IMR-90 (cell line): Measurements from ENCODE around the gene RPUSD1. TPM values are rescaled to one million over a fixed set of nuclear protein-coding genes. Genes with fewer than 3 reads are reported as not detected.

Experiments used
- ATAC-seq: fragments of 200-7000 bp; cut with Tn5 transposase; 2 replicates; pipeline ENCODE4 v1.9.1; 2020; ENCODE audit warnings: low read depth, mild to moderate bottlenecking, moderate library complexity
- BruUV-seq: library from RNA; stranded (reverse); fragments of 400-500 nt; replicated peaks from 2 replicates; lab custom pipeline; 2021; lab: Mats Ljungman, UMichigan
- CTCF ChIA-PET: fragments of 300-600 bp; formaldehyde crosslinking; extraction: SDS; loops from one replicate; lab custom pipeline; 2021; ENCODE audit warnings: antibody characterized with exemption; lab: Yijun Ruan, JAX
- POLR2A ChIA-PET: fragments of 300-600 bp; sonication (Branson Sonifier 250); formaldehyde crosslinking; loops from one replicate; lab custom pipeline; 2022; ENCODE audit warnings: antibody characterized with exemption; ENCODE audit not compliant: unreplicated experiment; lab: Charles Lee
- DNase-seq: peaks from one replicate; pipeline ENCODE4 v3.0.0; 2013
- H2AFZ ChIP-seq: replicated peaks from 2 replicates; pipeline ENCODE3; 2013; ENCODE audit warnings: low read length, mild to moderate bottlenecking; ENCODE audit not compliant: poor library complexity
- H2AK5ac ChIP-seq: 2 replicates; pipeline ENCODE4 v1.6.1; 2013; ENCODE audit warnings: low read depth, low read length, inconsistent platforms
- H2AK9ac ChIP-seq: replicated peaks from 2 replicates; pipeline ENCODE3; 2013; ENCODE audit warnings: mild to moderate bottlenecking, low read depth, low read length, moderate library complexity; ENCODE audit not compliant: poor library complexity
- H2BK120ac ChIP-seq: 2 replicates; pipeline ENCODE4 v1.6.1; 2013; ENCODE audit warnings: low read depth, low read length, inconsistent platforms
- H2BK15ac ChIP-seq: 3 replicates; pipeline ENCODE4 v1.6.1; 2013; ENCODE audit warnings: low read depth, low read length, inconsistent platforms
- H2BK20ac ChIP-seq: 2 replicates; pipeline ENCODE4 v1.6.1; 2013; ENCODE audit warnings: low read depth, mild to moderate bottlenecking, inconsistent platforms, low read length, moderate library complexity
- H2BK5ac ChIP-seq: 2 replicates; pipeline ENCODE4 v1.6.1; 2013; ENCODE audit warnings: mild to moderate bottlenecking, low read depth, low read length, inconsistent platforms; ENCODE audit not compliant: poor library complexity, severe bottlenecking
- H3K14ac ChIP-seq: replicated peaks from 2 replicates; pipeline ENCODE4 v1.6.1; 2013; ENCODE audit warnings: low read depth, low read length, inconsistent platforms
- H3K18ac ChIP-seq: 2 replicates; pipeline ENCODE4 v1.6.1; 2013; ENCODE audit warnings: low read depth, low read length, control low read depth
- H3K23ac ChIP-seq: 2 replicates; pipeline ENCODE4 v1.6.1; 2013; ENCODE audit warnings: low read depth, low read length, inconsistent platforms
- H3K27ac ChIP-seq: 2 replicates; pipeline ENCODE4 v1.5.1; 2013; ENCODE audit warnings: mild to moderate bottlenecking, control low read depth, low read length; ENCODE audit not compliant: insufficient read depth
- H3K27me3 ChIP-seq: 2 replicates; pipeline ENCODE4 v1.6.1; 2013; ENCODE audit warnings: low read length; ENCODE audit not compliant: control insufficient read depth, insufficient read depth
- H3K36me3 ChIP-seq: 2 replicates; pipeline ENCODE4 v1.6.1; 2013; ENCODE audit warnings: low read length, mixed read lengths; ENCODE audit not compliant: control insufficient read depth, insufficient read depth
- H3K4ac ChIP-seq: 2 replicates; pipeline ENCODE4 v1.6.1; 2013; ENCODE audit warnings: low read depth, low read length, inconsistent platforms
- H3K4me1 ChIP-seq: 2 replicates; pipeline ENCODE4 v1.6.1; 2013; ENCODE audit warnings: low read length, mixed read lengths; ENCODE audit not compliant: control insufficient read depth, insufficient read depth
- H3K4me2 ChIP-seq: 2 replicates; pipeline ENCODE4 v1.6.1; 2013; ENCODE audit warnings: low read depth, mild to moderate bottlenecking, control low read depth, low read length, moderate library complexity
- H3K4me3 ChIP-seq: 2 replicates; pipeline ENCODE4 v1.5.1; 2013; ENCODE audit warnings: low read depth, mild to moderate bottlenecking, control low read depth, low read length, moderate library complexity; ENCODE audit not compliant: insufficient read depth
- H3K56ac ChIP-seq: 2 replicates; pipeline ENCODE4 v1.6.1; 2013; ENCODE audit warnings: low read length, inconsistent platforms; ENCODE audit not compliant: insufficient read depth; ENCODE audit errors: extremely low read depth
- H3K79me1 ChIP-seq, 2 experiments: 2 replicates each; pipeline ENCODE4 v1.6.1; 2013; ENCODE audit warnings: low read length in 2 of 2, inconsistent platforms in 1 of 2, low read depth in 1 of 2
- H3K9ac ChIP-seq: 2 replicates; pipeline ENCODE4 v1.6.1; 2013; ENCODE audit warnings: low read depth, low read length, control low read depth
- H3K9me1 ChIP-seq: 2 replicates; pipeline ENCODE4 v1.6.1; 2013; ENCODE audit warnings: low read length, inconsistent platforms; ENCODE audit not compliant: insufficient read depth
- H3K9me3 ChIP-seq: 2 replicates; pipeline ENCODE4 v1.6.1; 2013; ENCODE audit warnings: low read length; ENCODE audit not compliant: control insufficient read depth, insufficient read depth
- H4K20me1 ChIP-seq: 2 replicates; pipeline ENCODE4 v1.6.1; 2013; ENCODE audit warnings: low read length, inconsistent platforms; ENCODE audit not compliant: insufficient read depth
- H4K5ac ChIP-seq: 2 replicates; pipeline ENCODE4 v1.6.1; 2013; ENCODE audit warnings: mild to moderate bottlenecking, low read depth, low read length, control low read depth
- H4K8ac ChIP-seq, 2 experiments: 2 replicates each; pipeline ENCODE4 v1.6.1; 2013; ENCODE audit warnings: low read depth in 2 of 2, low read length in 2 of 2, control low read depth in 1 of 2, inconsistent platforms in 1 of 2
- H4K91ac ChIP-seq: 2 replicates; pipeline ENCODE4 v1.6.1; 2013; ENCODE audit warnings: low read depth, low read length, inconsistent platforms; ENCODE audit not compliant: insufficient read depth
- BHLHE40 ChIP-seq: fragments of 150-350 bp; IDR thresholded peaks from 2 replicates; pipeline ENCODE4 v1.6.1; 2016; ENCODE audit warnings: mild to moderate bottlenecking, low read depth, low read length
- CEBPB ChIP-seq: IDR thresholded peaks from 2 replicates; pipeline ENCODE4 v1.6.1; 2012; ENCODE audit warnings: low read depth, low read length, improper control_type of control experiment
- CHD1 ChIP-seq: IDR thresholded peaks from 2 replicates; pipeline ENCODE4 v1.6.1; 2012; ENCODE audit warnings: low read depth, low read length, improper control_type of control experiment
- CTCF ChIP-seq: conservative IDR thresholded peaks from 2 replicates; pipeline ENCODE4 v1.5.1; 2012; ENCODE audit warnings: mild to moderate bottlenecking, low read depth, low read length, improper control_type of control experiment
- ELK1 ChIP-seq: fragments of 150-350 bp; IDR thresholded peaks from 2 replicates; pipeline ENCODE4 v1.6.1; 2016; ENCODE audit warnings: low read depth, mild to moderate bottlenecking, low read length, moderate library complexity, borderline replicate concordance
- FOS ChIP-seq: fragments of 150-350 bp; IDR thresholded peaks from 2 replicates; pipeline ENCODE4 v1.6.1; 2016; ENCODE audit warnings: low read depth, low read length
- MAFK ChIP-seq: IDR thresholded peaks from 2 replicates; pipeline ENCODE4 v1.6.1; 2012; ENCODE audit warnings: low read depth, low read length, improper control_type of control experiment
- MAZ ChIP-seq: IDR thresholded peaks from 2 replicates; pipeline ENCODE4 v1.6.1; 2012; ENCODE audit warnings: low read depth, mild to moderate bottlenecking, low read length, improper control_type of control experiment, moderate library complexity, borderline replicate concordance
- MXI1 ChIP-seq: IDR thresholded peaks from 2 replicates; pipeline ENCODE4 v1.6.1; 2012; ENCODE audit warnings: low read depth, mild to moderate bottlenecking, low read length, moderate library complexity, borderline replicate concordance
- NFE2L2 ChIP-seq: fragments of 150-350 bp; IDR thresholded peaks from 2 replicates; pipeline ENCODE4 v1.6.1; 2016; ENCODE audit warnings: low read depth, mild to moderate bottlenecking, low read length
- POLR2A ChIP-seq: IDR thresholded peaks from 2 replicates; pipeline ENCODE4 v1.6.1; 2012; ENCODE audit warnings: mild to moderate bottlenecking, low read depth, low read length
- RAD21 ChIP-seq: IDR thresholded peaks from 2 replicates; pipeline ENCODE4 v1.6.1; 2012; ENCODE audit warnings: low read length, improper control_type of control experiment
- RCOR1 ChIP-seq: IDR thresholded peaks from 2 replicates; pipeline ENCODE4 v1.6.1; 2012; ENCODE audit warnings: mild to moderate bottlenecking, low read length, improper control_type of control experiment; ENCODE audit not compliant: insufficient replicate concordance
- SMC3 ChIP-seq: fragments of 150-350 bp; IDR thresholded peaks from 2 replicates; pipeline ENCODE4 v1.6.1; 2016; ENCODE audit warnings: low read depth, mild to moderate bottlenecking, antibody characterized with exemption, low read length, moderate library complexity
- USF2 ChIP-seq: fragments of 150-350 bp; IDR thresholded peaks from 2 replicates; pipeline ENCODE4 v1.6.1; 2017; ENCODE audit warnings: mild to moderate bottlenecking, antibody characterized with exemption, low read length, low read depth
- WGBS, 2 experiments: methylation state at CpG; one replicate each; pipeline versions ENCODE4 v1.1.5 to v1.1.7; 2013; ENCODE audit warnings: missing lambda C conversion rate in 2 of 2; ENCODE audit not compliant: insufficient read length in 1 of 2; ENCODE audit errors: extremely low coverage in 2 of 2; 5-methylcytosine and 5-hydroxymethylcytosine counted together
- dilution Hi-C: fragments of 300-500 bp; cut with HindIII; formaldehyde crosslinking; loops from one replicate; pipeline ENCODE4 v1.14.3; 2018; ENCODE audit warnings: low sequenced_read_pairs; ENCODE audit not compliant: unreplicated experiment
- in situ Hi-C: fragments of 300-500 bp; cut with MboI; formaldehyde crosslinking; loops from 3 replicates; pipeline ENCODE4 v1.14.3; 2019; ENCODE audit warnings: low sequenced_read_pairs, inconsistent platforms, mixed read lengths
- intact Hi-C: fragments of 100-400 bp; cut with micrococcal nuclease; formaldehyde crosslinking; loops from 2 replicates; pipeline ENCODE4 v1.10.0; 2022
- polyA plus RNA-seq, 3 experiments: library from polyadenylated mRNA; depleted of rRNA; stranded (reverse); fragments of >200 nt; gene quantifications; 2 replicates each; pipeline ENCODE4 v1.2.3, GENCODE V29; 2012; ENCODE audit warnings: low replicate concordance in 1 of 3
- total RNA-seq: library from RNA; depleted of rRNA; stranded (reverse); fragments of >200 nt; gene quantifications from 2 replicates; pipeline ENCODE4 v1.2.3, GENCODE V29; 2012

The RPUSD1 gene
- total and polyA plus RNA-seq, 2 of the 4 experiments (the other 2 are of a cell fraction) = 13.1 to 32.3 TPM

GRCh38 chr16:792221-792995 lies 4.2 kb upstream of the RPUSD1 start:
- intact Hi-C loops (no loop called here), dilution Hi-C loops (no loop called here), in situ Hi-C loops (no loop called here)
- Histone ChIP-seq H3K9ac (no peak overlapping the region), H3K27me3 (no peaks in the 10 kb centered on the region), H3K27ac (no peak overlapping the region), H2BK15ac (no peak overlapping the region), H2BK5ac (no peak overlapping the region), H3K4me1 (peaks cover 7% of the 10 kb centered on the region; the same call in 1 of the 2 replicates), H3K79me1 (peaks cover 4 to 16% of the 10 kb centered on the region in 2 experiments; a peak in 2 of 4 replicates), H3K36me3 (peaks cover 8% of the 10 kb centered on the region), H4K91ac (no peak overlapping the region), H3K56ac (no peak overlapping the region), H3K23ac (no peak overlapping the region), H4K20me1 (peaks cover 10% of the 10 kb centered on the region), H4K8ac (no peak overlapping the region), H2BK120ac (no peak overlapping the region), H3K4me2 (no peak overlapping the region), H2BK20ac (no peak overlapping the region), H3K18ac (no peak overlapping the region), H3K9me1 (no peaks in the 10 kb centered on the region), H2AFZ (no peak overlapping the region), H4K5ac (no peak overlapping the region), H3K4ac (no peak overlapping the region), H3K14ac (no peak overlapping the region), H3K9me3 (no peaks in the 10 kb centered on the region), H2AK5ac (no peak overlapping the region), H3K4me3 (no peak overlapping the region), H2AK9ac (no peak overlapping the region)
- no TSS peak for BruUV-seq
- 97% methylated on average over 26 of the region's 46 CpGs; no CpG with 5 or more reads in 1 of the 2 experiments for WGBS, 2 experiments
- ChIA-PET POLR2A (no interaction called here), CTCF (no interaction called here)
- ATAC-seq = no peak
- DNase-seq = no peak
- TF ChIP-seq RCOR1 (no peak), BHLHE40 (no peak), MAZ (no peak), MXI1 (no peak), USF2 (no peak), CHD1 (no peak), FOS (no peak), RAD21 (no peak), CTCF (no peak), CEBPB (no peak), SMC3 (no peak), MAFK (no peak), NFE2L2 (no peak), ELK1 (no peak), POLR2A (no peak)
